K562 (cell line): ENCODE data around the gene SMAD7. TPM values are rescaled to one million over a fixed set of nuclear protein-coding genes. Genes with fewer than 3 reads are reported as not detected.
A peak's percentile ranks its signal among the peaks of the same experiment; 100 is the strongest.

ENCODE experiments used
- CXXC5 ChIP-seq: fragments of 250-450 bp; sonication (Bioruptor Pico); IDR thresholded peaks from 2 replicates; pipeline ENCODE4 v1.8.0; 2022; ENCODE audit warnings: inconsistent platforms, mild to moderate bottlenecking, moderate library complexity
- FOSL1 ChIP-seq: fragments of 200-800 bp; sonication (Bioruptor generic); conservative IDR thresholded peaks from 2 replicates; pipeline ENCODE4 v1.6.1; 2016; ENCODE audit warnings: missing genetic modification characterization, missing compliant biosample characterization
- FOXK2 ChIP-seq, 2 experiments: fragments of 450-650 bp; IDR thresholded peaks in 1 of 2; conservative IDR thresholded peaks in 1 of 2; 2 replicates each; pipeline ENCODE4 v1.6.1; 2016; ENCODE audit warnings: low read depth in 2 of 2, mild to moderate bottlenecking in 1 of 2
- HDAC8 ChIP-seq: fragments of 450-650 bp; IDR thresholded peaks from 2 replicates; pipeline ENCODE4 v1.6.1; 2016; ENCODE audit warnings: mild to moderate bottlenecking, missing genetic modification characterization, moderate library complexity, missing compliant biosample characterization
- HNRNPK ChIP-seq: fragments of 200-400 bp; formaldehyde crosslinking; IDR thresholded peaks from one replicate; pipeline ENCODE4 v1.6.1; 2018; ENCODE audit warnings: mild to moderate bottlenecking, low read depth, low read length; ENCODE audit not compliant: poor library complexity, severe bottlenecking
- JUND ChIP-seq, 2 experiments: IDR thresholded peaks; 2 replicates in 1 of 2; 3 replicates in 1 of 2; pipeline ENCODE4 v1.6.1; 2011; ENCODE audit warnings: borderline replicate concordance in 2 of 2, low read depth in 2 of 2, low read length in 2 of 2, improper control_type of control experiment in 1 of 2, missing biosample characterization in 1 of 2, missing genetic modification characterization in 1 of 2, missing genetic modification reagents in 1 of 2
- NEUROD1 ChIP-seq: fragments of 150-350 bp; IDR thresholded peaks from 2 replicates; pipeline ENCODE4 v1.6.1; 2014; ENCODE audit warnings: borderline replicate concordance, low read length, low read depth; ENCODE audit not compliant: partially characterized antibody
- PHF8 ChIP-seq: fragments of 200-600 bp; sonication (generic); IDR thresholded peaks from 2 replicates; pipeline ENCODE4 v1.6.1; 2012; ENCODE audit warnings: mixed run types, mild to moderate bottlenecking, inconsistent platforms, low read length, moderate library complexity, borderline replicate concordance
- POU5F1 ChIP-seq: fragments of 150-350 bp; IDR thresholded peaks from 2 replicates; pipeline ENCODE4 v1.6.1; 2014; ENCODE audit warnings: borderline replicate concordance, low read length, low read depth, mild to moderate bottlenecking; ENCODE audit not compliant: partially characterized antibody
- RAD21 ChIP-seq, 2 experiments: fragments of 250-450 bp in 1 of 2; fragments of 450-650 bp in 1 of 2; sonication (Bioruptor Pico) in 1 of 2; formaldehyde crosslinking in 1 of 2; IDR thresholded peaks in 1 of 2; conservative IDR thresholded peaks in 1 of 2; 2 replicates each; pipeline versions ENCODE4 v1.4.0 to v1.8.0; 2020 to 2022; ENCODE audit warnings: mild to moderate bottlenecking in 2 of 2, moderate library complexity in 1 of 2
- RNF2 ChIP-seq: sonication (generic); IDR thresholded peaks from 2 replicates; pipeline ENCODE4 v1.6.1; 2016
- SAFB2 ChIP-seq: fragments of 200-400 bp; formaldehyde crosslinking; IDR thresholded peaks from 2 replicates; pipeline ENCODE4 v1.6.1; 2018; ENCODE audit warnings: borderline replicate concordance, low read length, low read depth, moderate library complexity; ENCODE audit not compliant: severe bottlenecking
- SMC3 ChIP-seq: conservative IDR thresholded peaks from 2 replicates; pipeline ENCODE4 v1.6.1; 2011; ENCODE audit warnings: low read depth, low read length, improper control_type of control experiment; ENCODE audit not compliant: insufficient read depth
- STAT5A ChIP-seq: IDR thresholded peaks from 2 replicates; pipeline ENCODE4 v1.6.1; 2012; ENCODE audit warnings: low read length, inconsistent platforms, borderline replicate concordance
- TAF7 ChIP-seq: fragments of 450-650 bp; IDR thresholded peaks from 2 replicates; pipeline ENCODE4 v1.6.1; 2016; ENCODE audit warnings: missing genetic modification characterization, missing compliant biosample characterization
- TCFL5 ChIP-seq: fragments of 250-450 bp; sonication (Bioruptor Pico); conservative IDR thresholded peaks from 2 replicates; pipeline ENCODE4 v1.6.1; 2021; ENCODE audit warnings: mild to moderate bottlenecking, moderate library complexity, matching md5 sums
- TEAD2 ChIP-seq: fragments of 450-650 bp; IDR thresholded peaks from 2 replicates; pipeline ENCODE4 v1.6.1; 2016; ENCODE audit warnings: missing genetic modification characterization, control low read depth, missing compliant biosample characterization
- YBX1 ChIP-seq: fragments of 450-650 bp; IDR thresholded peaks from 2 replicates; pipeline ENCODE4 v1.7.1; 2016; ENCODE audit warnings: mild to moderate bottlenecking
- ZNF583 ChIP-seq: fragments of 250-450 bp; sonication (Bioruptor Pico); IDR thresholded peaks from 2 replicates; pipeline ENCODE4 v1.4.0; 2020
- ZNF766 ChIP-seq: fragments of 200-800 bp; sonication (Bioruptor generic); conservative IDR thresholded peaks from 2 replicates; pipeline ENCODE4 v1.6.1; 2016; ENCODE audit warnings: missing genetic modification characterization, missing compliant biosample characterization
- polyA plus RNA-seq, 8 experiments: library from polyadenylated mRNA; depleted of rRNA in 4 of 8; stranded (reverse) in 5 of 8; unstranded in 3 of 8; fragments of >200 nt; fragmentation: Nextera tagmentation in 2 of 8; fragmentation: Illumina TruSeq in 1 of 8; extraction: Ambion mirVana in 2 of 8; extraction: Trizol in 1 of 8; gene quantifications; 2 replicates each; pipeline versions ENCODE4 v1.2.1 to v1.2.3, GENCODE V29; 2011 to 2014; ENCODE audit warnings: inconsistent platforms in 1 of 8, missing spikeins in 1 of 8
- total RNA-seq, 7 experiments: library from RNA; depleted of rRNA in 6 of 7; stranded (reverse); fragments of >200 nt in 6 of 7; fragmentation: Illumina TruSeq in 2 of 7; extraction: Trizol in 2 of 7; gene quantifications; 2 replicates each; pipeline versions ENCODE4 v1.2.1 to v1.2.3, GENCODE V29; 2011 to 2021; ENCODE audit warnings: low replicate concordance in 1 of 7
- TF ChIP-seq, protein P1 (sequence below): fragments of 450-650 bp; IDR thresholded peaks from 2 replicates; pipeline ENCODE4 v1.6.1; 2016; ENCODE audit warnings: borderline replicate concordance
- TF ChIP-seq, protein P2 (sequence below): sonication (generic); formaldehyde crosslinking; IDR thresholded peaks from 2 replicates; pipeline ENCODE4 v1.8.0; 2022; ENCODE audit warnings: mild to moderate bottlenecking, missing genetic modification reagents

SMAD7 gene
- total and polyA plus RNA-seq, 9 of the 15 experiments (the other 6 are each of a cell fraction or from before 2014, with no cell fraction given) = 0.13 to 3.0 (median 1.6) TPM

DNA sequence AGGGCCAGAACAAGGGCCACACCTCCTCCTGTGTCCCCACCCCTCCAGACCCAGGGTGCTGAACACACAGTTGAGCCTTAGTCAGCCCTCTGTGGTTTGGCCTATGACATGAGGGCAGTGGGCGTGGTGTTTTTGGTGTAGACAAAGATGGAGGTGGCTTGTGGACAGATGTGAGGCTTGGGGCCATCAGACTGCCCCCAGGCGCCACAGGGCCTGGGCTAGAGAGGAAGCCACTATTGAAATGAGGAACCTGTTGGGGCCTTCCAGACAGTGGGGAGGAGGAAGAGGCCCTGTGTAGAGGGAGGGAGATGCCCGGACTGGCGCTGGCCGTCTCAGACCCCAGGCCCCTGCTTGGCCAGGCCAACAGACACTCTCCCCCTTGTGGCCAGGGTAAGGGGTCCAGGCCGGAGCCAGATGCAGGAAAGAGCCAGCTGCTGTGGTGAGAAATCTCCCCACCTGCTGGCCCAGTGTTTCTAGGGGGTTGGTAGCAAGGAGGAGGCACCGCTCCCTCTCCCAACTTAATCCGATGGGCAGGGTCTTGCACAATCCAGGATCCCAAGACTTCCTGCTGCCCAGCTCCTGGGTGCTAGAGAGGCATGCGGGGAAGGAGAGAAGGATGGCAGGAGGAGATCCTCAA is 53.8 kb downstream of the SMAD7 start (continued):
- TF ChIP-seq FOXK2 (conservative IDR thresholded peaks at IDR 0.05 in 1 of 2, IDR thresholded peaks at IDR 0.05 in 1 of 2; ENCODE audit: low read depth in 2 of 2) = peak; percentile 84 to 92
- TF ChIP-seq PHF8 = peak; percentile 25; the same call in 1 of the 2 replicates
- TF ChIP-seq HDAC8 (tag) = no peak
- TF ChIP-seq POU5F1 = no peak
- TF ChIP-seq ZNF766 (CRISPR knock-in tag) = no peak
- TF ChIP-seq YBX1 = no peak
- TF ChIP-seq, protein P1, sequence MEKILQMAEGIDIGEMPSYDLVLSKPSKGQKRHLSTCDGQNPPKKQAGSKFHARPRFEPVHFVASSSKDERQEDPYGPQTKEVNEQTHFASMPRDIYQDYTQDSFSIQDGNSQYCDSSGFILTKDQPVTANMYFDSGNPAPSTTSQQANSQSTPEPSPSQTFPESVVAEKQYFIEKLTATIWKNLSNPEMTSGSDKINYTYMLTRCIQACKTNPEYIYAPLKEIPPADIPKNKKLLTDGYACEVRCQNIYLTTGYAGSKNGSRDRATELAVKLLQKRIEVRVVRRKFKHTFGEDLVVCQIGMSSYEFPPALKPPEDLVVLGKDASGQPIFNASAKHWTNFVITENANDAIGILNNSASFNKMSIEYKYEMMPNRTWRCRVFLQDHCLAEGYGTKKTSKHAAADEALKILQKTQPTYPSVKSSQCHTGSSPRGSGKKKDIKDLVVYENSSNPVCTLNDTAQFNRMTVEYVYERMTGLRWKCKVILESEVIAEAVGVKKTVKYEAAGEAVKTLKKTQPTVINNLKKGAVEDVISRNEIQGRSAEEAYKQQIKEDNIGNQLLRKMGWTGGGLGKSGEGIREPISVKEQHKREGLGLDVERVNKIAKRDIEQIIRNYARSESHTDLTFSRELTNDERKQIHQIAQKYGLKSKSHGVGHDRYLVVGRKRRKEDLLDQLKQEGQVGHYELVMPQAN = no peak
- TF ChIP-seq SAFB2 = no peak
- peak; percentile 37; the same call in 1 of the 2 replicates for TF ChIP-seq CXXC5
- TF ChIP-seq, protein P2, sequence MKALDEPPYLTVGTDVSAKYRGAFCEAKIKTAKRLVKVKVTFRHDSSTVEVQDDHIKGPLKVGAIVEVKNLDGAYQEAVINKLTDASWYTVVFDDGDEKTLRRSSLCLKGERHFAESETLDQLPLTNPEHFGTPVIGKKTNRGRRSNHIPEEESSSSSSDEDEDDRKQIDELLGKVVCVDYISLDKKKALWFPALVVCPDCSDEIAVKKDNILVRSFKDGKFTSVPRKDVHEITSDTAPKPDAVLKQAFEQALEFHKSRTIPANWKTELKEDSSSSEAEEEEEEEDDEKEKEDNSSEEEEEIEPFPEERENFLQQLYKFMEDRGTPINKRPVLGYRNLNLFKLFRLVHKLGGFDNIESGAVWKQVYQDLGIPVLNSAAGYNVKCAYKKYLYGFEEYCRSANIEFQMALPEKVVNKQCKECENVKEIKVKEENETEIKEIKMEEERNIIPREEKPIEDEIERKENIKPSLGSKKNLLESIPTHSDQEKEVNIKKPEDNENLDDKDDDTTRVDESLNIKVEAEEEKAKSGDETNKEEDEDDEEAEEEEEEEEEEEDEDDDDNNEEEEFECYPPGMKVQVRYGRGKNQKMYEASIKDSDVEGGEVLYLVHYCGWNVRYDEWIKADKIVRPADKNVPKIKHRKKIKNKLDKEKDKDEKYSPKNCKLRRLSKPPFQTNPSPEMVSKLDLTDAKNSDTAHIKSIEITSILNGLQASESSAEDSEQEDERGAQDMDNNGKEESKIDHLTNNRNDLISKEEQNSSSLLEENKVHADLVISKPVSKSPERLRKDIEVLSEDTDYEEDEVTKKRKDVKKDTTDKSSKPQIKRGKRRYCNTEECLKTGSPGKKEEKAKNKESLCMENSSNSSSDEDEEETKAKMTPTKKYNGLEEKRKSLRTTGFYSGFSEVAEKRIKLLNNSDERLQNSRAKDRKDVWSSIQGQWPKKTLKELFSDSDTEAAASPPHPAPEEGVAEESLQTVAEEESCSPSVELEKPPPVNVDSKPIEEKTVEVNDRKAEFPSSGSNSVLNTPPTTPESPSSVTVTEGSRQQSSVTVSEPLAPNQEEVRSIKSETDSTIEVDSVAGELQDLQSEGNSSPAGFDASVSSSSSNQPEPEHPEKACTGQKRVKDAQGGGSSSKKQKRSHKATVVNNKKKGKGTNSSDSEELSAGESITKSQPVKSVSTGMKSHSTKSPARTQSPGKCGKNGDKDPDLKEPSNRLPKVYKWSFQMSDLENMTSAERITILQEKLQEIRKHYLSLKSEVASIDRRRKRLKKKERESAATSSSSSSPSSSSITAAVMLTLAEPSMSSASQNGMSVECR = no peak
- TF ChIP-seq ZNF583 = no peak
- peak; percentile 73 for TF ChIP-seq JUND (IDR thresholded peaks at IDR 0.05; ENCODE audit: borderline replicate concordance, low read depth, low read length)
- no peak; the same call in 2 of the 3 replicates for TF ChIP-seq JUND (tag; IDR thresholded peaks at IDR 0.05; ENCODE audit: borderline replicate concordance, low read depth, low read length)
- TF ChIP-seq TCFL5 (CRISPR knock-in tag) = no peak
- TF ChIP-seq SMC3 = peak; percentile 38; the same call in 1 of the 2 replicates
- peak; percentile 64 to 70 for TF ChIP-seq RAD21 (CRISPR knock-in tag; conservative IDR thresholded peaks at IDR 0.05 in 1 of 2, IDR thresholded peaks at IDR 0.05 in 1 of 2)
- peak; percentile 65 for TF ChIP-seq FOSL1 (tag)
- peak; percentile 27 for TF ChIP-seq NEUROD1
- no peak for TF ChIP-seq TEAD2 (tag)
- no peak for TF ChIP-seq TAF7
- peak; percentile 52; the same call in 1 of the 2 replicates for TF ChIP-seq RNF2
- TF ChIP-seq HNRNPK = no peak
- TF ChIP-seq STAT5A = no peak
